GM21390 (cell line): ENCODE results near the gene EYA3.

Experiments
- ATAC-seq: cut with Tn5 transposase; IDR thresholded peaks from one replicate; pipeline ENCODE4 v1.9.1; 2021; ENCODE audit not compliant: unreplicated experiment

EYA3 gene

DNA sequence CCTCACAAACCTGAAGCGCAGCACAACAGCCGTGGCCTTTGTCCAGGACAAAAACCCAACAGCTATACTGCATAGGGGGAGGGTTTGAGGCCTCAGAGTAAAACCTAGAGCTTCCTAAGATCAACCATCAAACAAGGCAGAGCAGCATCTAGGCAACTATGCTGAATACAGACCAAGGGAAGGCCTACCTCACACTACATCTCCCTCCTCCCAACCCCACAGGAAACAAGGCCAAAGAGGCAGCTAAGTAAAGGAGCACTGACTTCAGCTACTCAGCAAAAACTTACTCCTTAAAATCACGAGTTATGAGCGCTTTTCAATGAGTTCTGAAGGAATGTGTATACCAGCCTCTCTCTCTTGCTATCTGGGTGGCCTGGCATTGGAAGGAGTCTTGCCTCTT, 116.3 kb downstream of the EYA3 start:
- ATAC-seq: no peak

DNA sequence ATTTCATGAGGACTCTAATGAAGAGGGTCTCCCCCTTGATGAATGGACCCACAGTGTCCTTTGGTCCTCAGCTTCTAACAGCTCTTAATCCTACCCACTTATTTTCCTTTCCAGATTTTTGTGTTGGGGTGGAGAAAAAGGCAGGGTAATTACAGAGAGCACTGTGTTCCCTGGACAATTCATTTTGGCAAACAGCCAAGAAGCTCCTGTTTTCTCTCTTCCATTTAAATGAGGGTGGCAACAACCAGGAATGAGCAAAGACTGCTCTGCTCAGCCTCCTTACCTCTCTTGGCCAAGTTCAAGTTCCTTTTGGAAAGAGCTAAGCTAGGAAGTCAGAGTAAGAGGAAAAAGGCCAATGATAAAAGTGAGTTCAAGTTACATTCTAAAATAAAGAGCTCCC, 116.7 kb downstream of the EYA3 start:
- no peak for ATAC-seq

DNA sequence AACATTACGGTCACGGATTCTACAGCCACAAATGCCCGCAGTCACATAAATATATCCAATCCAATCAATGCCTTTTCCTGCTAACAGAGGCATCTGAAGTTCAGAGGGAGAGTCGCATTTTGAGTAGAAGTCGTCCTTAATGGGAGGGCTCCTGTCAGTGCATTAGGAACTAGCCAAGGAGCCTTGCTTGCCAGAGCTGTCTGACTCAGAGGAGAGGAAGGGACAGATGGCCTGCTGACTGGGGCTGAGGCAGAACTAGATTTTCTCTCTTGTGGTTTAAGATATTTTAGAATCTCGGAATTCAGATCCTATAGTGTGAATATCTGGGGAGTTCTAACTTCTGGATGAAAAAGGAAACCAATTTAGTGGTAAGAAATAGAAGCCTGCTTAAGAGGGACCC, 118.0 kb downstream of the EYA3 start:
- ATAC-seq: no peak

DNA sequence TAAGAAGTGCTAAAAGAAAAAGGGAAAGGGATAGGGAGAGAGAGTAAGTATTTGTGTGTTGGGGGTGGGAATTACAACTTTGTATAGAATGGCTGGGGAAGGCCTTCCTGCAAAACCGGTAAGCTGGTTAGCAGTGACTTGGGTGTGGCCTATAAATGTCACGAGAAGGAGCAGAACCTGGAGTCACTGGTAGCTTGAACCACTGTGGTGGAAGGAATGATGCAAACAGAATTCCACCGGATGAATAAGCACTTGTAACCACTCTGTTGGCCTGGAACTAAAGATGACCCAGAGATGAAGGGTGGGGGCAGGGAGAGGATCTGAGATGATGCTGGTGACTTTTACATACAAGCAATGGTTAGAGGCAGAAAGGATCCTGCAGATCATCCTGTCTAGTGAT, 119.7 kb downstream of the EYA3 start:
- no peak for ATAC-seq

DNA sequence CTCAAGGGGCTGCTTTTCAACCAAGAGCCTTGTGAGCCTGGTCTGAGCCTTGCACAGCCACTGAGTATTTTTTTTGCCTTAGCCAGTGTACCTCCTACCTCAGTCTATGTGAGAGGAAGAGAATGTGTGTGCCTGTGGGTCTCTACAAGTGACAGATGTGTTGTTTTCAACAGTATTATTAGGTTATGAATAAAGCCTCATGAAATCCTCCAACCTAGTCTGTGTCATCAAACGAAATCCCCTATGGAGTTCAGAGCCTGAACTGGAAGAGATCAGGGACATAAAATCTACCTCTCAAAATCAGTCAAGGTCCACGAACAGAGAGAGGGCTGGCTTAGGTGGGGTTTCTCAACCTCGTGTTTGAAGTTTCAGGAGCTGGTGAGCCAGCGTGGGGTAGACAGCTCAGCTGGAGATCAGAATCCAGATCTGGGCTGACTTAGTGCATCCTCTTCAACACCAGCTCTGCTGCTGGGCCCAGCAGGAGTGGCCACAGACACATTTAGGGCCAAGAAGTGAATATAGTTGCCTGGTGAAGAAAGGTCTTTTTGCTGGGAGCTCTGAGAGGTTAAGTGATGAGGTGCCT, 120.4 kb downstream of the EYA3 start:
- no peak for ATAC-seq

DNA sequence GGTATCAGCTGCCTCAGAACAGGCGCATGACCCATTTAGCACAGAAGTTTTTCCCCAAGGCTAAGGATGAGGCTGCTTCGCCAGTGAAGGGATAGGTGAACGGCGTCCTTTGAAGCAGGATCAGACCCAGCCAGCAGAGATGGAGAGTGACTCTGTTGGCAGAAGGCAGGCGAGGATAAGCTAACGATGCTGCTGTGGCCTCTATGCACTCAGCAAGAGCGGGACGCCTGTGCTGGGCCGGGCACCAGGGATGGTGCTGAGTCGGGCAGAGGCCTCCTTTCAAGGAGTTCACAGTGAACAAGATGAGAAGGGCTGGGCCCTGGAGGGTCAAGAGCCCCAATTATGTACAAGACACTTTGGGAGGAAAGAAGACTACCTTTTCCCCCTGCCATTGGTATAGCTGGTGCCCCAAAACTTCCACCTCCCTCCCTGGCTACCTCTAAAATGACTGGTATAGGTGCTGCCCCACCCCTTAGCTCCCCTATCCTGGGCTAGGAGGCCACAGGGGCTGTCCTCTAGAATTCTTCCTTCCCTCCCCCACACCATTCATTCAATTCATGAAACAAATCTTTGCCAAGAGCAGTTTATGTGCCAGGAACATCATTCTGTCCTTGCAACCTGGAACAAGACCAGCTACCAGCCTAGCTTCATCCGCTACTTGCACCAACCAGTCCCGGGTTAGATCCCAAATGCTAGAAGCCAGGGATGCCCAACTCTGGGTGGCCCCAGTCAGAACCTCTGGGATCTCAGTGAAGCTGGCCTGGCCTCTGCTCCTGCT, 121.1 kb downstream of the EYA3 start:
- ATAC-seq: no peak

DNA sequence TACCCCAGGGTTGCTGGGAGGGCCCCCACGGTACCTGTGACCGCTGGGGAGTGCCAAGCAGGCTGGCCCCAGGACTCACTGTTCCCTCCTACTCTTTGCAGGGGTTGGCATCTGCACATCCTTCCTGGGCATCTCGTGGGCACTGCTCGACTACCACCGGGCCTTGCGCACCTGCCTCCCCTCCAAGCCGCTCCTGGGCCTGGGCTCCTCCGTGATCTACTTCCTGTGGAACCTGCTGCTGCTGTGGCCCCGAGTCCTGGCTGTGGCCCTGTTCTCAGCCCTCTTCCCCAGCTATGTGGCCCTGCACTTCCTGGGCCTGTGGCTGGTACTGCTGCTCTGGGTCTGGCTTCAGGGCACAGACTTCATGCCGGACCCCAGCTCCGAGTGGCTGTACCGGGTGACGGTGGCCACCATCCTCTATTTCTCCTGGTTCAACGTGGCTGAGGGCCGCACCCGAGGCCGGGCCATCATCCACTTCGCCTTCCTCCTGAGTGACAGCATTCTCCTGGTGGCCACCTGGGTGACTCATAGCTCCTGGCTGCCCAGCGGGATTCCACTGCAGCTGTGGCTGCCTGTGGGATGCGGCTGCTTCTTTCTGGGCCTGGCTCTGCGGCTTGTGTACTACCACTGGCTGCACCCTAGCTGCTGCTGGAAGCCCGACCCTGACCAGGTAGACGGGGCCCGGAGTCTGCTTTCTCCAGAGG, 121.9 kb downstream of the EYA3 start:
- ATAC-seq: no peak

DNA sequence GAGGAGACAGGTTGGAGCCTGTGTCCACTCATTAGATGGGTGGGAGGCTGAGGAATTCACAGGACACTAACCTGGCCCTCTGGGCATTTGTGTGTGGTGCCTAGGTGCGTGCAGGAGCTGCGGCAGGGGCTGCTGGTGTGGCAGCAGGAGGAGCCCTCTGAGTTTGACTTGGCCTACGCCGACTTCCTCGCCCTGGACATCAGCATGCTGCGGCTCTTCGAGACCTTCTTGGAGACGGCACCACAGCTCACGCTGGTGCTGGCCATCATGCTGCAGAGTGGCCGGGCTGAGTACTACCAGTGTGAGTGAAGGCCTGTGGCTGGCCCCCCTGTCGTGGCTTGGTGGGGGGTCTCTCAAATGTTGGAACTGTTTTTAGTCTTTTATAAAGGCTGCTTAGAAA, 125.0 kb downstream of the EYA3 start:
- no peak for ATAC-seq

DNA sequence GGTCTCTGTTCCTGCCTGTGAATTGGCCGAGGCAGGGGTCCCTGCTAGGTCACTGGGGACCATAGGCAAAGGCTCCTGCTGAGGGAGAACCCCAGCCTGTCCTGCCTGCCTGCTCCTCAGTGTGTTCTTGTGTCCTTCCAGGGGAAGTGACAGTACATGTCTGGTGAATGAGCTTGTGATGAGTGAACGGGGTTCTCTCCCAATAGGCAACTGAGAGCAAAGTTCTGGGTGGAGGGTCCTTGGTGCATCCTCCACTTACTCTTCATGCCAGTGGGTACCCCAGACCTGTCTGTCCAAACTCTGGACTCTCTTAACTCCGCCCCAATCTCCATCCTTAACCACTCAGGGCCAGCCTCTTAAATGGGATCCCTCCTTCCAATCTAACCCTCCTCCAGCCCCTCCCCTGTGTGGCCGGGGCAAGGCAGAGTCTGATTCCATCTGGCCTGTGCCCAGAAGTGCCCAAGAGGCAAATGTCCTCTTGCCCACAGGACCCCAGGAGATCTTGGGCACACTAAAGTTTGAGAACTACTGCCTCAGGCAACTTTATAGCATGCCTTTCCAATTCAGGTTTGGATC, 126.7 kb downstream of the EYA3 start:
- ATAC-seq: no peak

DNA sequence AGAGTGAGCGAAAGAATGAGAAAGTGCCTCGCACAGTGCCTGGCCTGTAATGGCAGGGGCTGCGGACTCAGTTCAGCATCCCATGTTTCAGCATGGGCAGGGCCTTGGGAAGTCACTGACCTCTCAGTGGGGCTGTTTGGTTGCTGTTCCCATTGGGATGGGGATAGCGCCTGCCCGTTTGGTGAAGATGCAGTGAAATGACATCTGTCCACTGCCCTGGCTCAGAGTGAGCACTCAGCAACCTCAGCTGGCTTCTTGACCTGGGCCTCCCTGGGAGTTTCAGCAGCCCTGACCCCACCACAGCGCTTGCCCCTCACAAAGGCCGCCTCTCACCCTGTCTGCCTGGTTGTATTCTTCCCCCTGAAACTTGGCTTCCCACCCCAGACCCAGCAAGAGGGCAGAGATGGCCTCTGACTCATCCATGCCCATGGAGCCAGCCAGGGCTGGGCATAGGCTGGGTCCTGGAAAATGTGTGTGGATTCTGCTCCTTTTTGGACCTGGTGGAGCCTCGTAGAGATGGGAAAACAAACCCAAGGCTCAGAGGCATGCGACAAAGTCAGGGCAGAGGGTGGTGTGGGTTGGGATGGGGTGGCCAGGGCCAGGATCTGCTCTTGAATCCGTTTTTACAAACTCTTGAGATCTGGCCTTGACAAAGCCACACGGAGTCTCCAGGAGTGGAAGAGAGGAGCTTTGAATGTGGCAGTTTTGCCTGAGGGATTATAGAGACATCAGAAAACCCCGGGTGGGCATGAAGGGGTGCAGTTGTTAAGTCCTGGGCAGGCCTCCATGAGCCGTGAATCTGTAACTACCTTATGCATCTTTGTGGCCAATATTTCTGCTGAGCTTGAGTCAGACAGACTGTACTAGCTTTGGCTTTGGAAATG, 127.4 kb downstream of the EYA3 start:
- ATAC-seq: no peak

DNA sequence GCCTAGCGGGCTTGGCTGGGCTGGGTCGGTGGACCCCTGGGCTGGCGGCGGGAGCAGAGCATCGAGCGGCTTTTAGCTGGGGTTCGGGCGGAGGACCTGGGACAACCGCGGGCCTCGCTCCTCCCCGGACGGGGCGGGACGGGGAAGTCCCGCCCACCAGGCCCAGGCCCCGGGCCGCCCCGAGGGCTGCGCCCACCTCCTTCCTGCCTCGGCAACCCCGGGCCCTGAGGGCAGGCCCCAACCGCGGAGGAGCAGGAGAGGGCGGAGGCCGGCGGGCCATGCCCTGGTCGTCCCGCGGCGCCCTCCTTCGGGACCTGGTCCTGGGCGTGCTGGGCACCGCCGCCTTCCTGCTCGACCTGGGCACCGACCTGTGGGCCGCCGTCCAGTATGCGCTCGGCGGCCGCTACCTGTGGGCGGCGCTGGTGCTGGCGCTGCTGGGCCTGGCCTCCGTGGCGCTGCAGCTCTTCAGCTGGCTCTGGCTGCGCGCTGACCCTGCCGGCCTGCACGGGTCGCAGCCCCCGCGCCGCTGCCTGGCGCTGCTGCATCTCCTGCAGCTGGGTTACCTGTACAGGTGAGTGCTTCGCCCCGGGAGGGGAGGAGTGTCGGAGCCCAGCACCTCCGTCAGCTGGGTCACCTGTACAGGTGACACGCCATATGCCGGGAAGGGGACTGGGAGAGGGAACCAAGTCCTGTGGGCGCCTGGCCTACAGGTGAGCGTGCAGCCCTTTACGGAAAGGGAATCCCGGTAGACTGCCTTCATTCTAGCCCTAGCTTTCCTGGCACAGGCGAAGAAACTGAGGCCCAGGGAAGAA, 128.4 kb downstream of the EYA3 start, which contains the start of gene XKR8:
TSS of gene XKR8 (plus strand) at position 182 of the 812 bp plus-strand sequence. CDS start at position 279, 97 bp downstream.
- ATAC-seq: peak; percentile 92

DNA sequence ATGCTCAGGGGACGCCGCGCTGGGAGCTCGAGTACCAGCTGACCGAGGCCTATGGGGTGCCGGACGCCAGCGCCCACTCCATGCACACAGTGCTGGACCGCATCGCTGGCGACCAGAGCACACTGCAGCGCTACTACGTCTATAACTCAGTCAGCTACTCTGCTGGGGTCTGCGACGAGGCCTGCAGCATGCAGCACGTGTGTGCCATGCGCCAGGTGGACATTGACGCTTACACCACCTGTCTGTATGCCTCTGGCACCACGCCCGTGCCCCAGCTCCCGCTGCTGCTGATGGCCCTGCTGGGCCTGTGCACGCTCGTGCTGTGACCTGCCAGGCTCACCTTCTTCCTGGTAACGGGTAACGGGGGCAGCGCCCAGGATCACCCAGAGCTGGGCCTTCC, 129.9 kb downstream of the EYA3 start:
- no peak for ATAC-seq

DNA sequence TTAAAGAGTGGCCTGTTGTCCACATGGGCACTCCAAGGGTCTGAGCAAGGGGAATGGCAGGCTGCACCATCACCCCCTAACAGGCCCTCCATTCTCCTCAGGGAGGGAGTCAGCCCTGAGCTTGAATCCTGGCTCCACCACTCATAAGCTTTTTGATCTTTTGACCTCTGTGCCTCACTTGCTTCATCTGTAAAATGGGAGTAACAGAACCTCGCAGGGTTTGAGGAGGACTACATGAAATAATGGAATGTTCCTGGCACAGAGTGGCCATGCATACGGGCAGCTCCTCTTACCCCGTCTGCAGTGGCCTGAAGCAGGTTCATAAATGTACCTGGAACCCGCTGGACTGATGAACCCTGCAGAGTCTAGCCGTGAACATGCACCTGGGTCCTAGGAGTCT, 130.8 kb downstream of the EYA3 start:
- no peak for ATAC-seq

DNA sequence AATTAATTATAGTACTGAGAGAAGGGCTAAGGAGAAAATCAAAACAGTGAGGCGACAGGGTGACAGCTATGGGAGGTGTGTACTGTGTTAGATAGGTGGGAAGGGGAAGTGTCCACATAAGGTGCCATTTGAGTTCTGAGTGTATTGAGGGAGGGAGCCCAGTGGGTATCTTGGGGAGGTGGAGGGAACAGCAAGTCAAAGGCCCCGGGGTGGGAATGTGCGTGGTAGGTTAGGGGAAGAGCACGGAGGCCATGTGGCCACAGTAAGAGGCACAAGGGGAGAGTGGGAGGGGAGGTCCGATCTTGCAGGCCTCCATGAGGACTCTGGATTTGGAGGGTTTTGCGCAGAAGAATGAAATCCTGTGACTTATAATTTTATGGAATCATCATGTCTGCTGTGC, 131.6 kb downstream of the EYA3 start:
- no peak for ATAC-seq

DNA sequence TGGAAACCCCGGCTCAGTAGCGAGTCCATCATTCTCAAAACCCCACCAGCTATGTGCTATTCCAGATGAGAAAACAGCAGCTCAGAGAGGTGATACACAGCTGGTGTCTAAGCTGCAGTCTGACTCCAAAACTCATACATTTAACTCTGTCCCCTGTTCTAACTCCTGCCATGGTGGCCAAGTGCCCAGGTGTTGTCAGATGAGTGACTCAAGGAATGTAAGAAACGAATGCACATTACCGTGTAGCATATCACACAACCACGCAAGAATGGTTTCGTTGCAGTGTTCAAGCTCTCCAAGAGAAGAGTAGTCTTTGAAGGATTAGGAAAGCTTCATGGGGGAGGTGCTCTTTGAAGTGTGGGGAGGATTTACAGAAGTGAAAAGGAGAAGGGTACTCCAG, 133.3 kb downstream of the EYA3 start:
- ATAC-seq: no peak

DNA sequence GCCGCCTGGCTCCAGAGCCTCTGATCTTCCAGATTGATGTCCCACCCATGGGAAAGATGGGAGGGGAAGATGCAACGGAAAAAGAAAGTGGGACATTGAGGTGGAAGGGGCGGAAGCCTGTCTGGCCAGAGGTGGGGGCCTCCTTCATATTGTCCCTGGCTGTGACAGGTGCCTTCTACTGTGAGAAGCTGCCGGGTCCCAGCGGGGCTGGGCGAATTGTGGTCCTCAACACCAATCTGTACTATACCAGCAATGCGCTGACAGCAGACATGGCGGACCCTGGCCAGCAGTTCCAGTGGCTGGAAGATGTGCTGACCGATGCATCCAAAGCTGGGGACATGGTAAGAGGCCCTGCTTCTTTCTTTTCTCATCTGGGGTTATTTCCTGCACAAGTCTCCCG, 134.2 kb downstream of the EYA3 start:
- ATAC-seq: no peak

DNA sequence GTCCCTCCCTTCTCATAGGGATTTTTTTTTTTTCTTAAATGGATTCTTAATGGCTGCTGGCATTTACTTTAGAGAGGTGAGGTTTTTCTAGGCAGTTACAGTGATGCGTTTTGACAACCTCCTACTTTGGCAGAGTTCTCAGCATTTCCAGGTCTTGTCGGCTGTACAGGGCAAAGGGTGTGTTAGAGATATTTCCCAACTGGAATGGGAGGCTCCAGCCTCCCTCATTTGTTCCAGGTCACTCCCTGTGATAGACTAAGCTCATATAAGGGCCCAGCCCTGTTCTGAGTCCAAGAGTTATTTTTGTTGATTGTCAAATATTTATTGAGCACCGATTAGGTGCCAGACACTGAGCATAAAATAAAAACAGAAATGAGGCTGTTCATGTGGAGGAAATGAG, 136.3 kb downstream of the EYA3 start:
- no peak for ATAC-seq

DNA sequence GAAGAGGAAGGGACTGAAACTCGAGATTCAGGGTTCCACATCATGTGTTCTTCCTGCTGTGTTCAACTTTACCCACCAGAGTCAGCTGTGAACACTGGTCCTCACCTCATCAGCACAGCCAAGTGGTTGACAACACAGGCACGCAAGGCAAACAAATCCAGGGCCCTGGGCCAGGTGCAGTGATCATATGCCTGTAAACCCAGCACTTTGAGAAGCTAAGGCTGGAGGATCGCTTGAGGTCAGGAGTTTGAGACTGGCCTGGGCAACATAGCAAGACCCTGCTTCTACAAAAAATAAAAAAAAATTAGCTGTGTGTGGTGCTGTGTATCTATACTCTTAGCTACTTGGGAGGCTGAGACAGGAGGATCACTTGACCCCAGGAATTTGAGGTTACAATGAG, 137.0 kb downstream of the EYA3 start:
- no peak for ATAC-seq

DNA sequence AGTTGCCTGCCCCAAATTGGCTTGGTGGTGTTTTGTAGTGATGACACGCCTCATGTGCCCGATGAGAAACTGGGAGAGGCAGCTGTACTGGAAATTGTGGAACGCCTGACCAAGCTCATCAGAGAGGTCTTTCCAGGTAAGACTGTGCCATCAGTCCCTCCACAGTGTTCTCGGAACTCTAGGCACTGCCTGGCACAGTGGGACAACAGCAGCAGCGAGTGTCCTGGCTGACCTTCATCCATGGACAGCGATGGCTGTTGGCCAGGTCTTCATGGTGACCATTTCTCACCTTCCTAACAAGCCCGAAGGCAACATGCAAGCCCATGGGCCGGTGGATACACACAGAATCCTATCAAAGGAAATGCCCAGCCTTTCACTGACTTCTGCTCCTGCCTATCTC, 139.4 kb downstream of the EYA3 start:
- no peak for ATAC-seq

DNA sequence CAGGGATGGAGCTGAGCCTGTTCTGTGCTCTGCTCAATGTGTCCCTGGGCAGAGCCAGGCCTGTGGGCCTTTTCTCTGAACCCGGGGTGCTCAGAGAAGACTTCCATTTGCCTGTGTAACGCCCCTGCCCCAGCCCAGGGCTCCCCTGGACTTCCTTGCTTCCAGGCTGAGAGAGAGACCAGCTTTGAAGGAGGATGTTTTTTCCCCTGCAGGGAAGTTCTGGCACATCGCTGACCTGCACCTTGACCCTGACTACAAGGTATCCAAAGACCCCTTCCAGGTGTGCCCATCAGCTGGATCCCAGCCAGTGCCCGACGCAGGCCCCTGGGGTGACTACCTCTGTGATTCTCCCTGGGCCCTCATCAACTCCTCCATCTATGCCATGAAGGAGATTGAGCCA, 143.4 kb downstream of the EYA3 start:
- ATAC-seq: no peak
